ENCODE measurements around the gene CD2. TPM values are rescaled to one million over a fixed set of nuclear protein-coding genes. Genes with fewer than 3 reads are reported as not detected.
"Not testable (repeated sequence)": the region's sequence is repeated elsewhere in the genome, so short reads cannot be mapped to it uniquely, and the experiment has no call there.

The CD2 gene
- total and polyA plus RNA-seq, 5 experiments from 2014 or later: 178 to 240 (median 197) TPM

GRCh38 chr1:116751621-116752020 is 2.6 kb upstream of the CD2 start:
- H3K27ac Mint-ChIP-seq: peak overlapping the region; percentile 86 to 99 (median 92)
- peak overlapping the region; percentile 25 to 77 (median 62) for H3K4me3 Mint-ChIP-seq
- no peaks in the 10 kb centered on the region for H3K27me3 Mint-ChIP-seq
- POLR2A ChIA-PET: interaction anchor here (1.4 to 11.1 kb wide), 5 partner anchors 9 to 307 kb away, joined by 3 to 285 read pairs (median 12); no protein-coding TSS in a partner anchor
- H3K4me1 Mint-ChIP-seq: peaks cover 17 to 35% (median 30%) of the 10 kb centered on the region in 4 donors
- H3K36me3 Mint-ChIP-seq: peaks cover 6 to 48% (median 42%) of the 10 kb centered on the region in 3 donors
- H3K9me3 Mint-ChIP-seq: peaks cover 0 to 40% (median 27%) of the 10 kb centered on the region in 9 donors
- DNase-seq: no peak
- ATAC-seq: no peak

DNA sequence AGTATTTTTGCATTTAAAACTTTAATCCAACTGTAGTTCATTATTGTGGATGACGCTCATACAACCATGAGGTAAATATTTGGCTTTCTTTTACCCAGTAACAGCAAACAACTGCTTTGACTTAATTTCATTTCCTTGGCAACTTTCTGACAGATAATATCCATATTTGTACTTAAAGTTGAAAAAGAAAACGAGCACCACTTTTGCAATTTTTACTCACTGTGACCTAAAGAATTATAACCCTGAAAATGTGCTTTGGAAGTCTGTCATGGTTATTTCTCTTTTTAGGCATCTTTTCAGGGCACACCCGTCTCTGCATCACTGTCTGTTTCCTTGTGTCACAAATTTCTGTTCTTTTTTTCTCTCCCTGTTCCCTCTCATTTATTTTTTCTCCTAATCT is 918 bp upstream of the CD2 start:
- H3K9me3 Mint-ChIP-seq: peaks cover 0 to 23% (median 13%) of the 10 kb centered on the region in 9 donors
- H3K36me3 Mint-ChIP-seq: peaks cover 14 to 38% (median 35%) of the 10 kb centered on the region in 3 donors
- DNase-seq: no peak
- no peaks in the 10 kb centered on the region for H3K27me3 Mint-ChIP-seq
- no peak for ATAC-seq
- H3K27ac Mint-ChIP-seq: peak overlapping the region; percentile 96 to 99 (median 98)
- H3K4me1 Mint-ChIP-seq: peaks cover 17 to 35% (median 30%) of the 10 kb centered on the region in 4 donors
- POLR2A ChIA-PET: interaction anchor here (0.6 to 11.1 kb wide), 5 partner anchors 12 to 299 kb away, joined by 4 to 285 read pairs (median 12); no protein-coding TSS in a partner anchor
- peak overlapping the region; percentile 87 to 100 (median 98) for H3K4me3 Mint-ChIP-seq

- peak in 1 of 10 donors; percentile 20 for DNase-seq
- Mint-ChIP-seq H3K27me3 (no peaks in the 10 kb centered on the region), H3K9me3 (peaks cover 0 to 6% (median 2%) of the 10 kb centered on the region in 9 donors), H3K27ac (peak overlapping the region; percentile 96 to 99 (median 98)), H3K4me1 (peaks cover 23 to 47% (median 40%) of the 10 kb centered on the region in 4 donors), H3K36me3 (peaks cover 24 to 38% (median 30%) of the 10 kb centered on the region in 3 donors), H3K4me3 (peak overlapping the region; percentile 92 to 100 (median 98))
- POLR2A ChIA-PET: interaction anchor here (0.6 to 11.1 kb wide), 12 partner anchors 9 to 305 kb away, joined by 3 to 285 read pairs (median 5); partner anchors contain the start of gene TTF2
- peak in 1 of 2 donors; percentile 16 for ATAC-seq
These were observed 836 bp downstream of the CD2 start for GRCh38 chr1:116755066-116755465.

GRCh38 chr1:116755681-116756080 is 1.5 kb downstream of the CD2 start:
- Mint-ChIP-seq H3K36me3 (peaks cover 22 to 40% (median 35%) of the 10 kb centered on the region in 3 donors), H3K4me1 (peaks cover 25 to 51% (median 44%) of the 10 kb centered on the region in 4 donors), H3K27ac (peak overlapping the region; percentile 96 to 99 (median 98)), H3K27me3 (no peaks in the 10 kb centered on the region), H3K9me3 (peaks cover 0 to 4% (median 0%) of the 10 kb centered on the region in 9 donors), H3K4me3 (peak overlapping the region; percentile 92 to 100 (median 98))
- ATAC-seq: peak; percentile 13 to 18
- DNase-seq: peak in 1 of 10 donors; percentile 31
- POLR2A ChIA-PET: interaction anchor here (0.6 to 11.1 kb wide), 8 partner anchors 9 to 304 kb away, joined by 3 to 285 read pairs (median 6); partner anchors contain the start of gene TTF2

GRCh38 chr1:116756092-116756491 is 1.9 kb downstream of the CD2 start:
- not testable (repeated sequence) for DNase-seq, H3K27me3 Mint-ChIP-seq, H3K9me3 Mint-ChIP-seq
- H3K4me1 Mint-ChIP-seq: peaks cover 24 to 53% (median 44%) of the 10 kb centered on the region in 4 donors
- peak overlapping the region; percentile 96 to 99 (median 98) for H3K27ac Mint-ChIP-seq
- peaks cover 22 to 45% (median 39%) of the 10 kb centered on the region in 3 donors for H3K36me3 Mint-ChIP-seq
- H3K4me3 Mint-ChIP-seq: peak overlapping the region; percentile 92 to 100 (median 98)
- POLR2A ChIA-PET: interaction anchor here (1.0 to 11.1 kb wide), 7 partner anchors 10 to 293 kb away, joined by 3 to 285 read pairs (median 4); no protein-coding TSS in a partner anchor
- ATAC-seq: peak in 1 of 2 donors; percentile 8

GRCh38 chr1:116758456-116758815 is 4.2 kb downstream of the CD2 start:
- not testable (repeated sequence) for H3K27me3 Mint-ChIP-seq, ATAC-seq, DNase-seq, H3K9me3 Mint-ChIP-seq
- POLR2A ChIA-PET: interaction anchor here (1.2 to 2.7 kb wide), 5 partner anchors 10 to 58 kb away, joined by 3 to 33 read pairs (median 4); no protein-coding TSS in a partner anchor
- peak overlapping the region; percentile 90 to 99 (median 96) for H3K27ac Mint-ChIP-seq
- peak overlapping the region; percentile 92 to 100 (median 98) for H3K4me3 Mint-ChIP-seq
- H3K4me1 Mint-ChIP-seq: peaks cover 31 to 58% (median 51%) of the 10 kb centered on the region in 4 donors
- peaks cover 35 to 68% (median 63%) of the 10 kb centered on the region in 3 donors for H3K36me3 Mint-ChIP-seq

- ATAC-seq (no peak), DNase-seq (no peak)
- H3K36me3 Mint-ChIP-seq: peaks cover 38 to 76% (median 73%) of the 10 kb centered on the region in 3 donors
- H3K27me3 Mint-ChIP-seq: no peaks in the 10 kb centered on the region
- peak overlapping the region; percentile 90 to 99 (median 96) for H3K27ac Mint-ChIP-seq
- peaks cover 35 to 58% (median 54%) of the 10 kb centered on the region in 4 donors for H3K4me1 Mint-ChIP-seq
- POLR2A ChIA-PET: interaction anchor here (1.2 to 2.7 kb wide), 3 partner anchors 8 to 57 kb away, joined by 3 to 33 read pairs (median 7); no protein-coding TSS in a partner anchor
- H3K4me3 Mint-ChIP-seq: peak overlapping the region; percentile 92 to 100 (median 98)
- H3K9me3 Mint-ChIP-seq: no peaks in the 10 kb centered on the region
These were observed 5.4 kb downstream of the CD2 start for GRCh38 chr1:116759636-116760035.

DNA sequence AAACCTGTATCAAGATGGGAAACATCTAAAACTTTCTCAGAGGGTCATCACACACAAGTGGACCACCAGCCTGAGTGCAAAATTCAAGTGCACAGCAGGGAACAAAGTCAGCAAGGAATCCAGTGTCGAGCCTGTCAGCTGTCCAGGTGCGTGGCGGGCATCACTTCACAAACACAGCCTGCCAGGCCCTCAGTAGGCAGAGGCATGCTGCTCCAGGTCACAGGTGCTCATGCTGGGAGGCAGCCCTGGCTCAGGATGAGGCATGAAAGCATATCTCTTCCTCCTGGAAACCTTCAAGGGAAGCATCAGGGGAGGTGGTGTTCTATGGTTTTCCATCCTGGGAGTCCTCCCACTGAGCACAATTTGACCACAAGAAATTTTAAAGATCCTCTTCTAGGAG is 6.3 kb downstream of the CD2 start:
- H3K9me3 Mint-ChIP-seq: no peaks in the 10 kb centered on the region
- H3K4me3 Mint-ChIP-seq: peak overlapping the region; percentile 40 to 99 (median 66)
- H3K27ac Mint-ChIP-seq: peak overlapping the region; percentile 83 to 99 (median 98)
- POLR2A ChIA-PET: interaction anchor here (1.1 to 10.6 kb wide), 3 partner anchors 9 to 20 kb away, joined by 4 to 140 read pairs (median 14); no protein-coding TSS in a partner anchor
- peaks cover 37 to 67% (median 63%) of the 10 kb centered on the region in 4 donors for H3K4me1 Mint-ChIP-seq
- DNase-seq (no peak), ATAC-seq (no peak)
- H3K27me3 Mint-ChIP-seq: no peaks in the 10 kb centered on the region
- H3K36me3 Mint-ChIP-seq: peaks cover 35 to 81% (median 76%) of the 10 kb centered on the region in 3 donors

GRCh38 chr1:116760996-116761665 is 6.9 kb downstream of the CD2 start:
- peak overlapping the region in 9 of 10 donors; percentile 6 to 90 (median 78) for H3K4me3 Mint-ChIP-seq
- H3K4me1 Mint-ChIP-seq: peaks cover 42 to 73% (median 69%) of the 10 kb centered on the region in 4 donors
- ATAC-seq (no peak), DNase-seq (no peak)
- peaks cover 34 to 84% (median 77%) of the 10 kb centered on the region in 3 donors for H3K36me3 Mint-ChIP-seq
- H3K9me3 Mint-ChIP-seq: no peaks in the 10 kb centered on the region
- H3K27me3 Mint-ChIP-seq: no peaks in the 10 kb centered on the region
- POLR2A ChIA-PET: interaction anchor here (1.1 to 10.6 kb wide), 3 partner anchors 9 to 21 kb away, joined by 4 to 140 read pairs (median 14); no protein-coding TSS in a partner anchor
- H3K27ac Mint-ChIP-seq: peak overlapping the region; percentile 93 to 99 (median 98)

DNA sequence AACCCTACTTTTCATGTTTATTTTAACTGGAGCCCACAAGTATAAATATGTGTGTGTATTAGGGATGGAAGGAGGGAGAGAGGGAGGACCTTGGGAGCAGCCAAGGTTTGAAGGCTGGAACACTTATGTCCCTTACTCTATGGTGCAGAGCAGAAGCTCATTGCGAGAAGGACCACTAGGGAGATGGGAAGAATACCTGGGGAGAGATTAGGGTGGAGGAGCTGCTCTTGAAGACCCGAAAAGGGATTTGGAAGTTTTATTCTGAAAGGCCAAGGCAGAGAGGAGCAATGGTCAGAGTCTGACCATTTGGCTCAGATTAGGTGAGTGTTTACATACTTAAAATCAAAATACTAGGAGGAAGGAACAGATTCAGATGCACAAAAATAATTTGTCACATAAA is 8.1 kb downstream of the CD2 start:
- Mint-ChIP-seq H3K36me3 (peaks cover 29 to 88% (median 80%) of the 10 kb centered on the region in 3 donors), H3K4me3 (peak overlapping the region; percentile 30 to 91 (median 88)), H3K27ac (peak overlapping the region; percentile 97 to 99 (median 98)), H3K4me1 (peaks cover 45 to 85% (median 81%) of the 10 kb centered on the region in 4 donors), H3K27me3 (no peaks in the 10 kb centered on the region), H3K9me3 (no peaks in the 10 kb centered on the region)
- no peak for ATAC-seq
- POLR2A ChIA-PET: interaction anchor here (1.8 to 10.6 kb wide), 5 partner anchors 11 to 224 kb away, joined by 5 to 285 read pairs (median 25); partner anchors contain the start of gene CD2
- DNase-seq: no peak

- Mint-ChIP-seq H3K4me1 (peaks cover 48 to 89% (median 85%) of the 10 kb centered on the region in 4 donors), H3K27me3 (no peaks in the 10 kb centered on the region), H3K4me3 (peak overlapping the region; percentile 68 to 91 (median 88)), H3K36me3 (peaks cover 29 to 92% (median 82%) of the 10 kb centered on the region in 3 donors), H3K27ac (peak overlapping the region; percentile 97 to 99 (median 98)), H3K9me3 (no peaks in the 10 kb centered on the region)
- DNase-seq: no peak
- ATAC-seq: no peak
- POLR2A ChIA-PET: interaction anchor here (1.8 to 10.6 kb wide), 6 partner anchors 11 to 297 kb away, joined by 5 to 285 read pairs (median 24); partner anchors contain the start of genes CD2 and TTF2
These were observed 8.5 kb downstream of the CD2 start for GRCh38 chr1:116762781-116763115.

Measured in naive thymus-derived CD8-positive, alpha-beta T cell (primary cell).